Vagina (tissue), 2 donors: ENCODE results near the gene BEAN1. TPM values are rescaled to one million over a fixed set of nuclear protein-coding genes. Genes with fewer than 3 reads are reported as not detected.
A peak's percentile ranks its signal among the peaks of the same experiment; 100 is the strongest.

Experiments
- DNase-seq, 2 donors: peaks; one replicate each; pipeline ENCODE4 v3.0.0-alpha.2; 2017; ENCODE audit errors: extremely low spot score in 2 of 2
- H3K27ac ChIP-seq: fragments of 200-600 bp; sonication (generic); one replicate; pipeline ENCODE4 v1.5.1; 2019
- H3K27me3 ChIP-seq: fragments of 200-600 bp; sonication (generic); one replicate; pipeline ENCODE4 v1.5.1; 2019
- H3K36me3 ChIP-seq, 2 donors: fragments of 200-600 bp; sonication (generic); one replicate each; pipeline ENCODE4 v1.5.1; 2017 to 2019
- H3K4me1 ChIP-seq: fragments of 200-600 bp; sonication (generic); one replicate; pipeline ENCODE4 v1.5.1; 2019
- H3K4me3 ChIP-seq, 2 donors: fragments of 200-600 bp; sonication (generic); 1 replicate in 1 of 2; 2 replicates in 1 of 2; pipeline ENCODE4 v1.5.1; 2016 to 2019
- H3K9me3 ChIP-seq: fragments of 200-600 bp; sonication (generic); one replicate; pipeline ENCODE4 v1.5.1; 2019
- POLR2A ChIP-seq, 2 donors: fragments of 450-650 bp; IDR thresholded peaks; one replicate each; pipeline ENCODE4 v1.6.1; 2017; ENCODE audit warnings: antibody characterized with exemption in 2 of 2, mild to moderate bottlenecking in 2 of 2, moderate library complexity in 2 of 2
- POLR2AphosphoS5 ChIP-seq, 2 donors: sonication (generic); formaldehyde crosslinking; IDR thresholded peaks; one replicate each; pipeline ENCODE4 v1.9.0; 2017; ENCODE audit warnings: antibody characterized with exemption in 2 of 2, mild to moderate bottlenecking in 2 of 2, low read depth in 1 of 2; ENCODE audit not compliant: insufficient read depth in 1 of 2
- intact Hi-C: fragments of 100-400 bp; cut with DNase I; formaldehyde crosslinking; loops from one replicate; pipeline ENCODE4 v1.15.1; 2023
- total RNA-seq: library from RNA; depleted of rRNA; stranded (reverse); fragments of >200 nt; gene quantifications from one replicate; pipeline ENCODE4 v1.2.3, GENCODE V29; 2016
- TF ChIP-seq, protein P1 (sequence below), 3 experiments: fragments of 450-650 bp in 2 of 3; fragments of 200-600 bp in 1 of 3; sonication (generic) in 1 of 3; IDR thresholded peaks; one replicate each; pipeline ENCODE4 v1.5.1; 2017 to 2019; ENCODE audit warnings: antibody characterized with exemption in 3 of 3, mild to moderate bottlenecking in 2 of 3, moderate library complexity in 2 of 3

BEAN1 gene
- total RNA-seq, 1 donor from 2014 or later, result not detected

- H3K27ac ChIP-seq, result peak overlapping the region; percentile 94
These were observed 88.8 kb downstream of the BEAN1 start for GRCh38 chr16:66515596-66516508.

DNA sequence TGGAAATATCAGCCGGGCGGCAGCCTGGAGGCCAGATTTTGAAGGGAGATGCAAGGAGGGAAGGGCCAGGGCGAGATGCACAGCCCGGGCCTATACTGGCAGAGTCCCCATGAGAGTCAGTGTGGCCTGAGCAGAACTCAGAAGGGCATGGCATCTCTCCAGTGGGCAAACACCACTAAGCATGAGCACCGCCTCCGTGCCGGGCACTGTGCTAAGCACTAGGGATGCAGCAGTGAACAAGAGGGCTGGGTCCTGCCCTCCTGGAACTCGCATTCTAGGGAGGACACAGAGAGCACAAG lies 89.4 kb downstream of the BEAN1 start:
- peaks cover 59% of the 10 kb centered on the region for H3K4me1 ChIP-seq
- intact Hi-C loops, result no loop called here

More at GRCh38 chr16:66515596-66516508, 88.8 kb downstream of the BEAN1 start:
- intact Hi-C loops, result no loop called here
- Histone ChIP-seq H3K27me3 (no peaks in the 10 kb centered on the region), H3K9me3 (no peaks in the 10 kb centered on the region), H3K36me3 (no peaks in the 10 kb centered on the region), H3K4me3 (no peak overlapping the region), H3K4me1 (peaks cover 59% of the 10 kb centered on the region)
- TF ChIP-seq, protein P1, sequence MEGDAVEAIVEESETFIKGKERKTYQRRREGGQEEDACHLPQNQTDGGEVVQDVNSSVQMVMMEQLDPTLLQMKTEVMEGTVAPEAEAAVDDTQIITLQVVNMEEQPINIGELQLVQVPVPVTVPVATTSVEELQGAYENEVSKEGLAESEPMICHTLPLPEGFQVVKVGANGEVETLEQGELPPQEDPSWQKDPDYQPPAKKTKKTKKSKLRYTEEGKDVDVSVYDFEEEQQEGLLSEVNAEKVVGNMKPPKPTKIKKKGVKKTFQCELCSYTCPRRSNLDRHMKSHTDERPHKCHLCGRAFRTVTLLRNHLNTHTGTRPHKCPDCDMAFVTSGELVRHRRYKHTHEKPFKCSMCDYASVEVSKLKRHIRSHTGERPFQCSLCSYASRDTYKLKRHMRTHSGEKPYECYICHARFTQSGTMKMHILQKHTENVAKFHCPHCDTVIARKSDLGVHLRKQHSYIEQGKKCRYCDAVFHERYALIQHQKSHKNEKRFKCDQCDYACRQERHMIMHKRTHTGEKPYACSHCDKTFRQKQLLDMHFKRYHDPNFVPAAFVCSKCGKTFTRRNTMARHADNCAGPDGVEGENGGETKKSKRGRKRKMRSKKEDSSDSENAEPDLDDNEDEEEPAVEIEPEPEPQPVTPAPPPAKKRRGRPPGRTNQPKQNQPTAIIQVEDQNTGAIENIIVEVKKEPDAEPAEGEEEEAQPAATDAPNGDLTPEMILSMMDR (IDR thresholded peaks at IDR 0.05), result no peak
- no peak for TF ChIP-seq POLR2AphosphoS5 (IDR thresholded peaks at IDR 0.05; ENCODE audit: insufficient read depth in 1 of 2, low read depth in 1 of 2)
- no peak for TF ChIP-seq POLR2A (IDR thresholded peaks at IDR 0.05)
- no peak for DNase-seq

GRCh38 chr16:66516808-66517585 lies 89.9 kb downstream of the BEAN1 start:
- intact Hi-C loops, result no loop called here
- Histone ChIP-seq H3K4me3 (peak overlapping the region in 1 of 2 donors; percentile 16), H3K27me3 (no peaks in the 10 kb centered on the region), H3K36me3 (no peaks in the 10 kb centered on the region), H3K27ac (peak overlapping the region; percentile 94), H3K4me1 (peaks cover 59% of the 10 kb centered on the region), H3K9me3 (no peaks in the 10 kb centered on the region)
- DNase-seq, result peak in 1 of 2 donors; percentile 99
- TF ChIP-seq POLR2AphosphoS5 (IDR thresholded peaks at IDR 0.05; ENCODE audit: insufficient read depth in 1 of 2, low read depth in 1 of 2) (peak; percentile 85 to 96), POLR2A (IDR thresholded peaks at IDR 0.05) (no peak)

More for the DNA sequence above, 89.4 kb downstream of the BEAN1 start:
- no peak for DNase-seq
- H3K36me3 ChIP-seq, result no peaks in the 10 kb centered on the region
- H3K27ac ChIP-seq, result peak overlapping the region; percentile 94
- H3K4me3 ChIP-seq, result no peak overlapping the region
- H3K9me3 ChIP-seq, result no peaks in the 10 kb centered on the region
- TF ChIP-seq POLR2A (IDR thresholded peaks at IDR 0.05), result no peak
- no peak for TF ChIP-seq POLR2AphosphoS5 (IDR thresholded peaks at IDR 0.05; ENCODE audit: insufficient read depth in 1 of 2, low read depth in 1 of 2)
- TF ChIP-seq, protein P1 (IDR thresholded peaks at IDR 0.05), result no peak
- no peaks in the 10 kb centered on the region for H3K27me3 ChIP-seq

- peaks cover 59% of the 10 kb centered on the region for H3K4me1 ChIP-seq
- intact Hi-C loops, result no loop called here
- no peak for DNase-seq
These were observed 90.6 kb downstream of the BEAN1 start for GRCh38 chr16:66517586-66518263.

More at GRCh38 chr16:66517586-66518263, 90.6 kb downstream of the BEAN1 start:
- Histone ChIP-seq H3K27ac (peak overlapping the region; percentile 94), H3K36me3 (no peaks in the 10 kb centered on the region), H3K27me3 (no peaks in the 10 kb centered on the region), H3K9me3 (no peaks in the 10 kb centered on the region), H3K4me3 (peak overlapping the region in 1 of 2 donors; percentile 16)
- TF ChIP-seq, protein P1 (IDR thresholded peaks at IDR 0.05), result no peak
- TF ChIP-seq POLR2AphosphoS5 (IDR thresholded peaks at IDR 0.05; ENCODE audit: insufficient read depth in 1 of 2, low read depth in 1 of 2) (no peak), POLR2A (IDR thresholded peaks at IDR 0.05) (no peak)
